Measurements from ENCODE around the gene ZNF91. TPM values are rescaled to one million over a fixed set of nuclear protein-coding genes. Genes with fewer than 3 reads are reported as not detected.
"Not testable (repeated sequence)": the region's sequence is repeated elsewhere in the genome, so short reads cannot be mapped to it uniquely, and the experiment has no call there.

Gene ZNF91
- total and polyA plus RNA-seq, 9 of the 15 experiments (the other 6 are each of a cell fraction or from before 2014, with no cell fraction given): 1.0 to 6.7 (median 3.2) TPM

DNA sequence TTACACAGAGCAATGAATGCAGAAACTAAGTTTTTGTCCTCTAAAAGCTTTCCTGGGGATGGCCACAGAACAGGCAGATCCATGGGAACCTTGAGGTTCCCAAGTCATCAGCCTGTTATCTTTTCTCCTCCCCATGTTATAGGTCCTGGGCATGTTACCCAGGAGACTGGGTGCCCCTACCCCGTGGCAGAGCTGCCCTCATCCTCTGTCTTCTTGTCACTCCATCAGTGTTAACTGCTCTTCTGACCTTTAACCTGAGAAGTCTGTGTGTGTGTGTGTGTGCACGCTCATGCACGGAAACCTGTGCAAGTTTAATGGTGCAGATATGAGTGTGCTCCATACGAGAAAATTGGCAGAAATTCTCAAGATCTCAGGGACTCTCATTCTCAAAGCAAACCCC, 101.1 kb downstream of the ZNF91 start (continued):
- TF ChIP-seq RFX7 (CRISPR knock-in tag; IDR thresholded peaks at IDR 0.05) (no peak), CEBPB (tag; IDR thresholded peaks at IDR 0.05) (no peak), C11orf30 (IDR thresholded peaks at IDR 0.05; ENCODE audit: low read depth) (no peak), MXI1 (IDR thresholded peaks at IDR 0.05; ENCODE audit: low read depth, low read length) (no peak)

DNA sequence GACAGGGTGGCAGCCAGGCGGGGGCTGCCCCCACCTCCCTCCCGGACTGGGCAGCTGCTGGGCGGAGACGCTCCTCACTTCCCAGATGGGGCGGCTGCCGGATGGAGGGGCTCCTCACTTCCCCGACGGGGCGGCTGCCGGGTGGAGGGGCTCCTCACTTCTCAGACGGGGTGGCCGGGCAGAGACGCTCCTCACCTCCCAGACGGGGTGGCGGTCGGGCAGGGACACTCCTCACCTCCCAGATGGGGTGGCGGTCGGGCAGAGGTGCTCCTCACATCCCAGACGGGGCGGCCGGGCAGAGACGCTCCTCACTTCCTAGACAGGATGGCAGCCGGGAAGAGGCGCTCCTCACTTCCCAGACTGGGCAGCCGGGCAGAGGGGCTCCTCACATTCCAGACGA, 105.3 kb downstream of the ZNF91 start:
- H3K79me2 ChIP-seq (ENCODE audit: control insufficient read depth, insufficient read depth, low read length); H3K4me3 ChIP-seq; H3K9ac ChIP-seq (ENCODE audit: insufficient read depth in 1 of 2, low read depth in 2 of 2, low read length in 2 of 2); H3K27ac ChIP-seq (ENCODE audit: extremely low read depth, low read depth, low read length); in situ Hi-C loops (cut with MboI); intact Hi-C loops (cut with micrococcal nuclease); DNase-seq (ENCODE audit: extremely low read depth in 1 of 4, low spot score in 3 of 4); H3K9me1 ChIP-seq (ENCODE audit: control insufficient read depth, insufficient read depth, low read length); H4K20me1 ChIP-seq (replicated peaks; ENCODE audit: control insufficient read depth, insufficient read depth, low read length); POLR2A ChIA-PET; H3K36me3 ChIP-seq (ENCODE audit: control insufficient read depth, insufficient read depth, low read length); H3K9me3 ChIP-seq (replicated peaks; ENCODE audit: control insufficient read depth, insufficient read depth, low read depth, low read length); BruUV-seq (replicated peaks); H3K4me1 ChIP-seq (replicated peaks in 1 of 2; ENCODE audit: control insufficient read depth in 2 of 2, insufficient read depth in 2 of 2, low read length in 2 of 2); H3K27me3 ChIP-seq (ENCODE audit: control insufficient read depth in 2 of 2, insufficient read depth in 2 of 2, low read length in 2 of 2); H3K4me2 ChIP-seq (ENCODE audit: insufficient read depth, low read length); FAIRE-seq; ATAC-seq; CTCF ChIA-PET (ENCODE audit: low intra/inter-chr PET ratio); H2AFZ ChIP-seq (ENCODE audit: low read depth, low read length): not testable (repeated sequence)
- WGBS (ENCODE audit: insufficient coverage, low coverage, missing lambda C conversion rate): 2% methylated on average over 8 of the region's 26 CpGs

Small RNAs within 50 kb of the gene (small RNA-seq; reads per million reads assigned to genes)
- gene VN1R91P: not detected

Other genes with a start within 250 kb of the ZNF91 start
- gene ZNF724, start 145.1 kb downstream of the ZNF91 start, total RNA-seq (2014; rRNA removed): 2.0 and 3.4 TPM in 2 replicates
- gene ZNF724, start 145.1 kb downstream of the ZNF91 start, total RNA-seq (2014; rRNA removed; fragmentation: Illumina TruSeq; extraction: Trizol): 4.2 and 5.1 TPM in 2 replicates
- gene ZNF724, start 145.1 kb downstream of the ZNF91 start, total RNA-seq (2015; rRNA removed; fragmentation: Illumina TruSeq; extraction: Trizol): 3.1 and 3.3 TPM in 2 replicates
- 1.8 and 2.3 TPM in 2 replicates for gene ZNF724, start 145.1 kb downstream of the ZNF91 start, total RNA-seq (2021)
- 0.49 and 2.0 TPM in 2 replicates for gene ZNF724, start 145.1 kb downstream of the ZNF91 start, polyA plus RNA-seq (2011; rRNA removed)
- gene ZNF724, start 145.1 kb downstream of the ZNF91 start, polyA plus RNA-seq (2014; fragmentation: Illumina TruSeq; extraction: Trizol): 1.1 and 1.2 TPM in 2 replicates
- gene ZNF724, start 145.1 kb downstream of the ZNF91 start, polyA plus RNA-seq (2014; fragmentation: Nextera tagmentation; extraction: Ambion mirVana): under 1 TPM; 0.18 TPM
- gene ZNF724, start 145.1 kb downstream of the ZNF91 start, polyA plus RNA-seq (2014; rRNA removed): 0.41 and 1.3 TPM in 2 replicates

Data from K562 (cell line).